WTC11 (cell line): ENCODE data around the gene PRMT9. TPM values are rescaled to one million over a fixed set of nuclear protein-coding genes. Genes with fewer than 3 reads are reported as not detected.

Source experiments
- ATAC-seq: fragments of 200-7000 bp; cut with Tn5 transposase; 2 replicates; pipeline ENCODE4 v1.10.0; 2021; ENCODE audit warnings: mild to moderate bottlenecking, moderate library complexity
- CTCF ChIA-PET: fragments of 300-600 bp; sonication (Branson Sonifier 250); formaldehyde crosslinking; loops from one replicate; lab custom pipeline; 2021; ENCODE audit warnings: antibody characterized with exemption; lab: Charles Lee
- POLR2A ChIA-PET: fragments of 350-600 bp; sonication (Branson Sonifier 250); formaldehyde crosslinking; loops from one replicate; lab custom pipeline; 2021; ENCODE audit warnings: antibody characterized with exemption; lab: Charles Lee
- DNase-seq: peaks from one replicate; pipeline ENCODE4 v3.0.0; 2021; ENCODE audit warnings: low spot score
- H3K27ac Mint-ChIP-seq: 2 replicates; pipeline ENCODE4 v1.8.0; 2021; ENCODE audit warnings: mixed read lengths
- H3K27me3 Mint-ChIP-seq: 2 replicates; pipeline ENCODE4 v1.8.0; 2021; ENCODE audit warnings: low read depth, mild to moderate bottlenecking, moderate library complexity, mixed read lengths
- H3K36me3 Mint-ChIP-seq: 2 replicates; pipeline ENCODE4 v1.8.0; 2021; ENCODE audit warnings: mixed read lengths
- H3K4me1 Mint-ChIP-seq: 2 replicates; pipeline ENCODE4 v1.8.0; 2022; ENCODE audit warnings: mixed read lengths
- H3K4me3 Mint-ChIP-seq: 2 replicates; pipeline ENCODE4 v1.8.0; 2021; ENCODE audit warnings: mild to moderate bottlenecking, moderate library complexity, mixed read lengths
- H3K9me3 Mint-ChIP-seq: 2 replicates; pipeline ENCODE4 v1.8.0; 2021; ENCODE audit warnings: mixed read lengths
- ATF1 ChIP-seq: sonication (generic); formaldehyde crosslinking; IDR thresholded peaks from 2 replicates; pipeline ENCODE4 v1.8.1; 2023; ENCODE audit warnings: mild to moderate bottlenecking, moderate library complexity, missing genetic modification reagents
- ATF6 ChIP-seq: sonication (generic); formaldehyde crosslinking; IDR thresholded peaks from 2 replicates; pipeline ENCODE4 v1.8.1; 2023; ENCODE audit warnings: mild to moderate bottlenecking, missing genetic modification reagents
- E2F5 ChIP-seq: sonication (generic); formaldehyde crosslinking; IDR thresholded peaks from 2 replicates; pipeline ENCODE4 v1.8.1; 2022; ENCODE audit warnings: mild to moderate bottlenecking, moderate library complexity, missing genetic modification reagents
- KAT7 ChIP-seq: sonication (generic); formaldehyde crosslinking; IDR thresholded peaks from 2 replicates; pipeline ENCODE4 v1.8.1; 2023; ENCODE audit warnings: missing genetic modification reagents, mild to moderate bottlenecking, borderline replicate concordance
- MLX ChIP-seq: sonication (generic); formaldehyde crosslinking; IDR thresholded peaks from 2 replicates; pipeline ENCODE4 v1.8.1; 2023; ENCODE audit warnings: mild to moderate bottlenecking, missing genetic modification reagents, moderate library complexity
- PREB ChIP-seq: sonication (generic); formaldehyde crosslinking; IDR thresholded peaks from 2 replicates; pipeline ENCODE4 v1.8.1; 2022; ENCODE audit warnings: mild to moderate bottlenecking, missing genetic modification reagents, moderate library complexity, borderline replicate concordance
- SMAD4 ChIP-seq: sonication (generic); formaldehyde crosslinking; IDR thresholded peaks from 2 replicates; pipeline ENCODE4 v1.8.0; 2022; ENCODE audit warnings: mild to moderate bottlenecking, missing genetic modification reagents
- SOX15 ChIP-seq: fragments of 250-450 bp; sonication (Bioruptor Pico); IDR thresholded peaks from 2 replicates; pipeline ENCODE4 v1.9.0; 2021; ENCODE audit warnings: mild to moderate bottlenecking
- STAT6 ChIP-seq: sonication (generic); formaldehyde crosslinking; conservative IDR thresholded peaks from 2 replicates; pipeline ENCODE4 v1.8.1; 2023; ENCODE audit warnings: mild to moderate bottlenecking, low read depth, missing genetic modification reagents, moderate library complexity
- TEAD1 ChIP-seq: sonication (generic); formaldehyde crosslinking; IDR thresholded peaks from 2 replicates; pipeline ENCODE4 v1.8.0; 2022; ENCODE audit warnings: mild to moderate bottlenecking, missing genetic modification reagents
- ZNF532 ChIP-seq: fragments of 250-450 bp; sonication (Bioruptor Pico); IDR thresholded peaks from 2 replicates; pipeline ENCODE4 v1.9.0; 2021; ENCODE audit warnings: mild to moderate bottlenecking, borderline replicate concordance
- total RNA-seq: library from RNA; stranded (reverse); gene quantifications from 3 replicates; pipeline ENCODE4 v1.2.3, GENCODE V29; 2021

PRMT9 gene
- total RNA-seq, 1 experiment from 2014 or later = 11.4 TPM

- TF ChIP-seq ATF6 (CRISPR knock-in tag) (no peak), MLX (CRISPR knock-in tag) (no peak), ZNF532 (CRISPR knock-in tag) (no peak), ATF1 (no peak), TEAD1 (CRISPR knock-in tag) (no peak)
- TF ChIP-seq, all 79 proteins: peak for 0
Measured at GRCh38 chr4:147724468-147725201, 40.7 kb upstream of the PRMT9 start (continued).

GRCh38 chr4:147723326-147723725, 39.4 kb upstream of the PRMT9 start:
- no peak for ATAC-seq
- peaks cover 18% of the 10 kb centered on the region for H3K27me3 Mint-ChIP-seq
- ChIA-PET POLR2A (no interaction called here), CTCF (interaction anchor here (2.6 kb wide), 1 partner anchor 144 kb away, joined by 11 read pairs; no protein-coding TSS in a partner anchor)
- no peak for DNase-seq
- H3K27ac Mint-ChIP-seq = no peak overlapping the region
- H3K36me3 Mint-ChIP-seq = no peaks in the 10 kb centered on the region
- H3K4me1 Mint-ChIP-seq = peaks cover 6% of the 10 kb centered on the region; the same call in 1 of the 2 replicates
- H3K9me3 Mint-ChIP-seq = no peaks in the 10 kb centered on the region
- no peak for TF ChIP-seq KAT7 (CRISPR knock-in tag)
- TF ChIP-seq SOX15 (CRISPR knock-in tag) = no peak
- no peak for TF ChIP-seq PREB (CRISPR knock-in tag)
- TF ChIP-seq STAT6 (CRISPR knock-in tag) = no peak
- TF ChIP-seq E2F5 (CRISPR knock-in tag) = no peak
- TF ChIP-seq SMAD4 = no peak
- H3K4me3 Mint-ChIP-seq = no peak overlapping the region
